Mucosa of gallbladder (tissue), 1 donor: ENCODE measurements around the gene PODXL. TPM values are rescaled to one million over a fixed set of nuclear protein-coding genes. Genes with fewer than 3 reads are reported as not detected.
"Not testable (repeated sequence)": the region's sequence is repeated elsewhere in the genome, so short reads cannot be mapped to it uniquely, and the experiment has no call there.

ENCODE experiments used
- DNase-seq: peaks from one replicate; pipeline ENCODE4 v3.0.0-alpha.2; 2020; ENCODE audit warnings: low spot score
- total RNA-seq: library from RNA; stranded (reverse); gene quantifications from one replicate; pipeline ENCODE4 v1.2.1, GENCODE V29; 2021
- donor health status: DM: no; HTN: no; CAD: no.

The PODXL gene
- total RNA-seq, 1 donor from 2014 or later = 32.5 TPM

GRCh38 chr7:131511071-131511470, 45.4 kb downstream of the PODXL start:
- no peak for DNase-seq

DNA sequence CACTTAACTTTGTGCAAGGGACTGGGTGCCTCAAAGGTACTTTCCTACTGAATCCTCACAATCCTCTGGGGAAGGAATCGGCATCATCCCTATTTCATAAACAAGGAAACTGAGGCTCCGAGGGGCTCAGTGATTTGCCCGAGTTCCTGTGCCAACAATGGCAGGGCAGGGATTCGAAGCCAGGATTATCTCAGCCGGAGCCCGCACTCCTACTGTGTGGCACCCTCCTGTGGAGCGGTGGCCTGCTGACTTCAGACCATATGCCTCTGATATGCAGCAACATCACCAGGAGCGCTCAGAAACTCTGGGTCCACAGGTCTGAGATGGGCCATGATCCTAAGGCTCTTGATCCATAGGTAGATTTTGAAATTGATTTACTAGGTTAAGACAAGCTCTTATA, 46.6 kb downstream of the PODXL start:
- no peak for DNase-seq

- DNase-seq = no peak
Measured at GRCh38 chr7:131508754-131509486, 47.5 kb downstream of the PODXL start.

DNA sequence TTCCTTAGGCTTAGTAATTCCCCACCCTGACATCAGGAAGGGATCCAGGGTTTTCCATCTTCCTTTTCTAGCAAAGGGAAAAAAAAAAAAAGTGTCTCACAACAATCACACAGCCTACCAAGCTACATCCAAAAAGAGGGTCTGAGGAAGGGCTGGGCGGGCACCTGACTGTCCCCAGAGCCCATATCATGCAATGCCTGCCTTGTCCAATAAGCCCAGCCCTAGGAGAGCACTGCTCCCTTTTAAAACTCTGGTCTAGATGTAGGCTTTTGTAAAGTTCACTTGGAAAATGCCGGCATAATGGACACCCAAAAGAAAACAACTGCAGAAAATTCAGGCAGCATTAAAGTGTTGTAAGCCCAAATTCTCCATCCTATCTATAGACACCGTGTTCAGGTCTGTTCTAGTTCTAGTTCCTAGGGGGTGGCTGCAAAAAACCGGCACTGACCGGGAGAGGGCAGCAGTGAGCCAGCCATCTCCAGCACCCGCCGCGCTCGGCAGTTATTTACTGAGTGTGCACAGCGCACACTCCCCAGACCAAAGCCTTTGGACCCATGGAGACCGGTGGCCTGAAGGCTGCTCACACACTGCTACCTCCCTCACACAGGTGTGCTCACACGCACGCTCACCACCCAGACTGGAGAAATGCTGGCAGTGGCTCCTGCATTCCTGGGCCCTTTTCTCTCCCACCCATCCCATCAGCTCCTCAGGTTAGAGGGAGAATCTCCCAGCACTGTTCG, 48.7 kb downstream of the PODXL start:
- DNase-seq = peak; percentile 87

GRCh38 chr7:131506597-131506996, 49.8 kb downstream of the PODXL start:
- no peak for DNase-seq

GRCh38 chr7:131505636-131506557, 50.5 kb downstream of the PODXL start:
- DNase-seq = no peak

- not testable (repeated sequence) for DNase-seq
Measured at GRCh38 chr7:131505037-131505620, 51.3 kb downstream of the PODXL start.

GRCh38 chr7:131504157-131504899, 52.1 kb downstream of the PODXL start:
- no peak for DNase-seq

- no peak for DNase-seq
Measured at GRCh38 chr7:131503639-131504038, 52.8 kb downstream of the PODXL start.

DNA sequence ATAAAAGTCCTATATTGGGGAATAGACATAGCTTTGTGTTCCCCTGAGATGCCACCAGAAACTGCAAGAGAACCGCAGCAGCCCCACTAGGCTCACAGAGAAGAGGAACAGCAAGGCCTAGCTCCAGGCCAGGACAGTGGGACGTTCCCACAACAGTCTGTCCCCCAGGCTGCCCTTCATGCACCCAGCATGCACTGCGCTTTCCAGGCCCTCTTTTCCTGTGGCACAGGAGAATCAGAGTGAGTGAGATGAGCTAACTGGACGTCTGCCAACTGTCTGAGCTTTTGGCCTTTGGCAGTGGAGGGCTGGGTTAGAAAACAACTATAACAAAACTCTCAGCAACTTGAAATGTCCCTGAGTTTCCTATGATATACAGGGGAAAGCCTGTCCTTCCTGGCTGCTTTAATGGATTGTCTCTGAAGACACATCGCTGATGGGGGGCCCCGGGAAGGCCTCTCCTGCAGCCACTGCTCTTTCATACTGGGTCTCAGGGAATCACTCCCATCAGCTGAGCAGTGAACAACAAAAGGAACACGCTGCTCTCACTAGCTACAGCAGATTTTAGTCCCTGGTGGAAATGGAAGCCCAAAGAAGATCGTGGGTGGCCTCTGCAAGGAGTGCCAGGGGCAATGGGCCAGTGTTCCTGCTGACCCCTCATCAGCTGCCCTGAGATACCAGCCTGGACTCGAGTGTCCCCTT, 53.5 kb downstream of the PODXL start:
- no peak for DNase-seq

GRCh38 chr7:131501930-131502685, 54.3 kb downstream of the PODXL start:
- DNase-seq = no peak

DNA sequence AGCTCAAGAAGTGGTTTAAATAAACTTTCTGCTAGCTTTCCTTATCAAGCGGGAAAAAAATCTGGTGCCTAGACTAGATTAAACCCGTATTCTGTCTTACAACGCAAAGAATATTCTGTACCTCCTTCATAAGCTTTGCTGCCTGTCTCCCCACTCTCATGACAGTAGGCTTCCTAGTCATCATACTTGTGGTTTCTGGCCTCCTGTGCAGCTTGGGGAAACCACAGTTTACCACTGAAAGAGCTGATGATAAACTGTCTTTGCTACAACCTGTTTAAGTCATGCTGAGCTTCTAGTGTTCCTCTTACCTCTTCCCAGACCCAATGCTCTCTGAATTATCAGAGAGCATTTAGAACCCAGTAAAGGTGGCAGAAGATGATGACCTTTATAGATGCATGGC, 55.0 kb downstream of the PODXL start:
- DNase-seq = no peak

GRCh38 chr7:131500357-131500756, 56.1 kb downstream of the PODXL start:
- no peak for DNase-seq

GRCh38 chr7:131499801-131500200, 56.6 kb downstream of the PODXL start:
- DNase-seq = no peak

GRCh38 chr7:131498237-131498885, 58.1 kb downstream of the PODXL start:
- no peak for DNase-seq

- DNase-seq = no peak
Measured at GRCh38 chr7:131497454-131497853, 59.0 kb downstream of the PODXL start.

GRCh38 chr7:131495669-131496498, 60.5 kb downstream of the PODXL start:
- no peak for DNase-seq

DNA sequence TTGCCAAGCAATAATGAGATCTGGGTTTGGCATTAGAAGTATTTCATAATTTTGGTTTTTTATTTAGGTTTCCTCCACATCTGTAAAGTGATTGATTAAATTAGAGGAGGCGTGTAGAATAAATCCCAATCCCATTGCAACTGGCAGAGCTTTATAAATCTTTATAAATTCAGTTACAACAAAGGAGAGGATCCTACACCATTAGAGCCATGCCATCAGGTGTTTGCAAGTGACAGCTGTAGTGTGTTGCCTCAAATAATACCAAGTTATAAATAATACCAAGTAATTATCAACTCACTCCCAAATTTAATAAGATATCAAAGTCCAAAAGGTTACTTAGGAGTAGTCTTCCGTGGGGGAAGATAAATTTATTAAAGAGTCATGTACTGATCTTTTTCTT, 62.2 kb downstream of the PODXL start:
- DNase-seq = no peak
